HCT116 (cell line): Measurements from ENCODE around the gene SPG21. TPM values are rescaled to one million over a fixed set of nuclear protein-coding genes. Genes with fewer than 3 reads are reported as not detected.

Experiments
- ATAC-seq: fragments of 200-7000 bp; cut with Tn5 transposase; 2 replicates; pipeline ENCODE4 v1.9.1; 2020; ENCODE audit warnings: mild to moderate bottlenecking, moderate library complexity
- BruUV-seq: library from RNA; stranded (reverse); fragments of 400-500 nt; replicated peaks from 2 replicates; lab custom pipeline; 2021; lab: Mats Ljungman, UMichigan
- CTCF ChIA-PET: fragments of 300-600 bp; sonication (Branson Sonifier 250); formaldehyde crosslinking; loops from one replicate; lab custom pipeline; 2021; ENCODE audit warnings: antibody characterized with exemption; lab: Charles Lee
- POLR2A ChIA-PET: fragments of 300-600, 350-600 bp; sonication (Branson Sonifier 250); formaldehyde crosslinking; loops from one replicate; lab custom pipeline; 2021; ENCODE audit warnings: antibody characterized with exemption; lab: Charles Lee
- RAD21 ChIA-PET, 2 experiments: fragments of 300-600 bp; sonication (Branson Sonifier 250); formaldehyde crosslinking; loops; one replicate each; lab custom pipeline; 2023; ENCODE audit warnings: low total read pairs in 2 of 2; ENCODE audit not compliant: uncharacterized antibody in 2 of 2, unreplicated experiment in 2 of 2, low non-redundant PET in 1 of 2; lab: Charles Lee
- DNase-seq: peaks from one replicate; pipeline ENCODE4 v3.0.0-alpha.2; 2010; ENCODE audit warnings: low read depth, low spot score
- H2AFZ ChIP-seq: fragments of 200-600 bp; shearing (Covaris generic), sonication (generic); 2 replicates; pipeline ENCODE4 v1.6.1; 2017; ENCODE audit warnings: low read depth, mixed run types, mixed read lengths, antibody characterized with exemption, low read length; ENCODE audit not compliant: poor library complexity, severe bottlenecking
- H3K27ac ChIP-seq: 2 replicates; pipeline ENCODE4 v1.5.1; 2012; ENCODE audit warnings: low read depth, low read length
- H3K27me3 ChIP-seq: fragments of 200-600 bp; sonication (generic); 2 replicates; pipeline ENCODE4 v1.6.1; 2016; ENCODE audit warnings: mixed run types, low read length, mixed read lengths; ENCODE audit not compliant: insufficient read depth
- H3K36me3 ChIP-seq, 2 experiments: fragments of 200-500 bp in 1 of 2; fragments of 200-600 bp in 1 of 2; sonication (Bioruptor generic) in 1 of 2; sonication (generic) in 1 of 2; 2 replicates each; pipeline versions ENCODE4 v1.5.1 to v1.6.1; 2014 to 2016; ENCODE audit warnings: low read length in 2 of 2, inconsistent platforms in 1 of 2, mixed read lengths in 1 of 2, mixed run types in 1 of 2; ENCODE audit not compliant: insufficient read depth in 2 of 2, control insufficient read depth in 1 of 2
- H3K4me1 ChIP-seq, 2 experiments: fragments of 200-600 bp in 1 of 2; sonication (generic) in 1 of 2; 2 replicates each; pipeline versions ENCODE4 v1.5.1 to v1.6.1; 2012 to 2017; ENCODE audit warnings: low read length in 2 of 2, inconsistent platforms in 1 of 2, mild to moderate bottlenecking in 1 of 2, mixed read lengths in 1 of 2, mixed run types in 1 of 2, moderate library complexity in 1 of 2; ENCODE audit not compliant: insufficient read depth in 2 of 2, control insufficient read depth in 1 of 2
- H3K4me2 ChIP-seq: fragments of 200-600 bp; sonication (generic); 2 replicates; pipeline ENCODE4 v1.6.1; 2017; ENCODE audit warnings: mixed run types, low read length, mixed read lengths
- H3K4me3 ChIP-seq, 2 experiments: fragments of 200-600 bp in 1 of 2; sonication (generic) in 1 of 2; replicated peaks in 1 of 2; 2 replicates each; pipeline ENCODE4 v1.5.1; 2011 to 2016; ENCODE audit warnings: low read length in 2 of 2, control low read depth in 1 of 2, low read depth in 1 of 2, mild to moderate bottlenecking in 1 of 2, mixed read lengths in 1 of 2, mixed run types in 1 of 2
- H3K79me2 ChIP-seq: fragments of 200-600 bp; sonication (generic); 2 replicates; pipeline ENCODE4 v1.6.1; 2017; ENCODE audit warnings: mild to moderate bottlenecking, mixed run types, low read length, moderate library complexity, mixed read lengths; ENCODE audit not compliant: insufficient read depth
- H3K9ac ChIP-seq: fragments of 200-600 bp; sonication (generic); 2 replicates; pipeline ENCODE4 v1.6.1; 2016; ENCODE audit warnings: low read length, mixed read lengths
- H3K9me2 ChIP-seq: fragments of 200-600 bp; sonication (generic), shearing (Covaris generic); 2 replicates; pipeline ENCODE4 v1.6.1; 2017; ENCODE audit warnings: mixed run types, mild to moderate bottlenecking, moderate library complexity; ENCODE audit not compliant: insufficient read depth
- H3K9me3 ChIP-seq, 2 experiments: fragments of 200-500 bp in 1 of 2; fragments of 200-600 bp in 1 of 2; sonication (Bioruptor generic) in 1 of 2; sonication (generic) in 1 of 2; 2 replicates each; pipeline ENCODE4 v1.6.1; 2014 to 2017; ENCODE audit warnings: low read length in 2 of 2, mixed read lengths in 2 of 2, inconsistent platforms in 1 of 2, low read depth in 1 of 2, mild to moderate bottlenecking in 1 of 2, mixed run types in 1 of 2, moderate library complexity in 1 of 2; ENCODE audit not compliant: control insufficient read depth in 1 of 2, insufficient read depth in 1 of 2
- H4K20me1 ChIP-seq: fragments of 200-600 bp; sonication (generic), shearing (Covaris generic); 2 replicates; pipeline ENCODE4 v1.6.1; 2017; ENCODE audit warnings: mixed run types, mild to moderate bottlenecking, moderate library complexity; ENCODE audit not compliant: insufficient read depth
- ATF3 ChIP-seq: IDR thresholded peaks from 2 replicates; pipeline ENCODE4 v1.6.1; 2012
- CEBPB ChIP-seq: IDR thresholded peaks from 2 replicates; pipeline ENCODE4 v1.6.1; 2012; ENCODE audit warnings: low read depth
- CTCF ChIP-seq, 3 experiments: fragments of 200-600 bp in 1 of 3; sonication (generic) in 1 of 3; IDR thresholded peaks in 2 of 3; conservative IDR thresholded peaks in 1 of 3; 2 replicates each; pipeline ENCODE4 v1.5.1; 2012 to 2017; ENCODE audit warnings: low read depth in 2 of 3, low read length in 2 of 3, antibody characterized with exemption in 1 of 3, borderline replicate concordance in 1 of 3, control low read depth in 1 of 3, mild to moderate bottlenecking in 1 of 3, mixed read lengths in 1 of 3, mixed run types in 1 of 3, moderate library complexity in 1 of 3; ENCODE audit not compliant: insufficient read depth in 1 of 3
- EGR1 ChIP-seq: IDR thresholded peaks from 2 replicates; pipeline ENCODE4 v1.6.1; 2012; ENCODE audit warnings: low read depth
- EZH2 ChIP-seq: fragments of 200-600 bp; sonication (generic); IDR thresholded peaks from 2 replicates; pipeline ENCODE4 v1.6.1; 2017; ENCODE audit warnings: antibody characterized with exemption, mixed run types
- EZH2phosphoT487 ChIP-seq: fragments of 200-600 bp; IDR thresholded peaks from 2 replicates; pipeline ENCODE4 v1.6.1; 2018; ENCODE audit warnings: antibody characterized with exemption, borderline replicate concordance
- JUND ChIP-seq: IDR thresholded peaks from 2 replicates; pipeline ENCODE4 v1.6.1; 2012
- POLR2A ChIP-seq: IDR thresholded peaks from 2 replicates; pipeline ENCODE4 v1.7.0; 2011; ENCODE audit warnings: borderline replicate concordance; ENCODE audit not compliant: insufficient read depth, insufficient read length; ENCODE audit errors: extremely low read depth
- POLR2AphosphoS5 ChIP-seq: IDR thresholded peaks from 2 replicates; pipeline ENCODE4 v1.6.1; 2011; ENCODE audit warnings: mild to moderate bottlenecking, low read depth, low read length, moderate library complexity
- RAD21 ChIP-seq: IDR thresholded peaks from 2 replicates; pipeline ENCODE4 v1.6.1; 2012; ENCODE audit warnings: low read depth, mild to moderate bottlenecking
- REST ChIP-seq: IDR thresholded peaks from 2 replicates; pipeline ENCODE4 v1.6.1; 2012; ENCODE audit warnings: low read depth
- SIN3A ChIP-seq: IDR thresholded peaks from 2 replicates; pipeline ENCODE4 v1.6.1; 2012; ENCODE audit warnings: low read depth
- SRF ChIP-seq: IDR thresholded peaks from 2 replicates; pipeline ENCODE4 v1.6.1; 2012; ENCODE audit warnings: low read depth
- YY1 ChIP-seq: IDR thresholded peaks from 2 replicates; pipeline ENCODE4 v1.6.1; 2011; ENCODE audit warnings: low read length, low read depth, moderate library complexity, mild to moderate bottlenecking; ENCODE audit not compliant: insufficient replicate concordance; ENCODE audit errors: extremely low read depth
- ZBTB33 ChIP-seq: IDR thresholded peaks from 2 replicates; pipeline ENCODE4 v1.6.1; 2011; ENCODE audit warnings: mild to moderate bottlenecking, low read length, moderate library complexity; ENCODE audit not compliant: insufficient replicate concordance; ENCODE audit errors: extremely low read depth
- ZFX ChIP-seq: fragments of 450-650 bp; IDR thresholded peaks from 2 replicates; pipeline ENCODE4 v1.6.1; 2017
- ZNF274 ChIP-seq: fragments of 200-500 bp; sonication (Bioruptor generic); IDR thresholded peaks from 2 replicates; pipeline ENCODE4 v1.6.1; 2014; ENCODE audit warnings: mild to moderate bottlenecking, low read depth, low read length, inconsistent platforms
- intact Hi-C: fragments of 100-400 bp; cut with micrococcal nuclease; formaldehyde crosslinking; loops from 2 replicates; pipeline ENCODE4 v1.10.0; 2022
- total RNA-seq: library from RNA; stranded (reverse); gene quantifications from one replicate; pipeline ENCODE4 v1.2.1, GENCODE V29; 2021; ENCODE audit not compliant: unreplicated experiment

SPG21 gene
- total RNA-seq, 1 experiment from 2014 or later = 72.7 TPM

GRCh38 chr15:64969401-64969800 lies 20.3 kb downstream of the SPG21 start:
- Histone ChIP-seq H3K9me3 (no peaks in the 10 kb centered on the region), H3K9me2 (no peaks in the 10 kb centered on the region), H4K20me1 (no peaks in the 10 kb centered on the region), H3K36me3 (peaks cover 21 to 31% of the 10 kb centered on the region in 2 experiments), H3K4me2 (no peak overlapping the region)
- DNase-seq (no peak), ATAC-seq (no peak)
- TF ChIP-seq REST = no peak
- no peak for TF ChIP-seq POLR2A
- TF ChIP-seq JUND = no peak
- TF ChIP-seq EGR1 = no peak
- no peak for TF ChIP-seq EZH2phosphoT487
- no peak for TF ChIP-seq CTCF (IDR thresholded peaks at IDR 0.05 in 2 of 3, conservative IDR thresholded peaks at IDR 0.05 in 1 of 3; ENCODE audit: borderline replicate concordance in 1 of 3, insufficient read depth in 1 of 3, low read depth in 2 of 3, low read length in 2 of 3)
- TF ChIP-seq YY1 = no peak
- TF ChIP-seq SRF = no peak
- TF ChIP-seq ZFX = no peak
- no peak for TF ChIP-seq CEBPB
- TF ChIP-seq EZH2 = no peak
- TF ChIP-seq RAD21 = no peak
- TF ChIP-seq SIN3A = no peak
- TF ChIP-seq ATF3 = no peak
- TF ChIP-seq ZNF274 = no peak
- TF ChIP-seq ZBTB33 = no peak
- no peak for TF ChIP-seq POLR2AphosphoS5
- TF ChIP-seq, all 23 proteins: peak for 0
- CTCF ChIA-PET = no interaction called here
- H3K4me1 ChIP-seq = no peaks in the 10 kb centered on the region
- POLR2A ChIA-PET = no interaction called here
- RAD21 ChIA-PET = no interaction called here
- no peak overlapping the region for H3K27ac ChIP-seq
- H2AFZ ChIP-seq = no peak overlapping the region
- intact Hi-C loops = no loop called here
- BruUV-seq = no TSS peak
- H3K79me2 ChIP-seq = no peaks in the 10 kb centered on the region
- H3K9ac ChIP-seq = no peak overlapping the region
- H3K27me3 ChIP-seq = no peaks in the 10 kb centered on the region
- H3K4me3 ChIP-seq = no peak overlapping the region
